GM19351 (cell line): ENCODE data around the gene KRTAP3-2.

Source experiments
- ATAC-seq: cut with Tn5 transposase; IDR thresholded peaks from one replicate; pipeline ENCODE4 v1.9.1; 2021; ENCODE audit warnings: mild to moderate bottlenecking, moderate library complexity; ENCODE audit not compliant: unreplicated experiment

KRTAP3-2 gene

DNA sequence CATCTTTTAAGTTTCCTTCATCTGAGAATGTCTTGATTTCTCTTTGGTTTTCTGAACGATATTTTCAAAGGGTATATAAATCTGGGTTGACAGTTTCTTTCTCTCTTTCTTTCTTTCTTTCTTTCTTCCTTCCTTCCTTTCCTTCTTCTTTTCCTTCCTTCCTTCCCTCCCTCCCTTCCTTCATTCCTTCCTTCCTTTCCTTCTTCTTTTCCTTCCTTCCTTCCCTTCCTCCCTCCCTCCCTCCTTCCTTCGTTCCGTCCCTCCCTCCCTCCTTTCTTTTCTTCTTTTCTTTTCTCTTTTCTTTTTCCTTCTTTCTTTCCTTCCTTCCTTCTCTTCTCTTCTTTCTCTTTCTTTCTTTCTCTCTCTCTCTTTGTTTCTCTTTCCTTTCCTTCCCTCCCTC lies 25.3 kb downstream of the KRTAP3-2 start:
- ATAC-seq, result no peak

DNA sequence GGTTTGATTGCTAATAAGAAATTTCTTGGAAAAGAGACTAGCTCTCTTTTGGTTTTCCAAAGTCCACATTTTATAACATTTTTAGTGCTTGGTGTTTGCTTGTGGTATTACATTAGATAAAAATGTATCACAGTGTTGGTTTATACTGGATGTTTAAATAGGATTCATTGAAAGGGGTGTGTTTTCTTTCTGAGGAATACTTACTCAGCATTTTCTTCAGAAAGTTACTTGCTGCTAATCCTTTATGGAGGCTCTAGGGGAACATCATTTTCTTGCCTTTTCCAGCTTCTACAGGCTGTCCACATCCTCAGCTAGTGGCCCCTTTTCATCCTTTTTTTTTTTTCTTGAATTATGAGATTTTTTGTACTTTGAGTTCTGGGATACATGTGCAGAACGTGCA lies 32.1 kb downstream of the KRTAP3-2 start:
- no peak for ATAC-seq

DNA sequence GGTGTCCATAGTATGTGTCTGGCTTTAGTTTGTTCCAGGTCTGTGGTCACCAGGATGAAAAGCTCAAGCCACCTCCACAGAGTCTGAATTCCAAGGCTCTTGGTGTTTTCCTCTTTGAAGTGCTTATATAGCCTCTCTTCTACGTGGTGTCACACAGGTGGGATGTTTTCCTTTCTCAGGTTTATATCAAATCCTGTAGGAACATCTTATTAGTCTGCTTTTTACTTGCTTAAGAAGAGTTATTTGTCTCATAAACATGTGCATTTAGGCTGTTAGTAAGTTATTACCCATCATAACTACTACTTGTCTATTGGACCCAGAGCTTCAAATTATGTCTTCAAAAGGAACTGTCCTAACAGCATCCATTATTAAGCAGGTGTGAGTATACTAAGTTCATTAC lies 32.9 kb downstream of the KRTAP3-2 start, which contains the start of gene KRT39:
Gene KRT39 (minus strand): TSS at position 101 of the 400 bp plus-strand sequence. CDS start 92 bp downstream, at position 9.
- ATAC-seq, result no peak

DNA sequence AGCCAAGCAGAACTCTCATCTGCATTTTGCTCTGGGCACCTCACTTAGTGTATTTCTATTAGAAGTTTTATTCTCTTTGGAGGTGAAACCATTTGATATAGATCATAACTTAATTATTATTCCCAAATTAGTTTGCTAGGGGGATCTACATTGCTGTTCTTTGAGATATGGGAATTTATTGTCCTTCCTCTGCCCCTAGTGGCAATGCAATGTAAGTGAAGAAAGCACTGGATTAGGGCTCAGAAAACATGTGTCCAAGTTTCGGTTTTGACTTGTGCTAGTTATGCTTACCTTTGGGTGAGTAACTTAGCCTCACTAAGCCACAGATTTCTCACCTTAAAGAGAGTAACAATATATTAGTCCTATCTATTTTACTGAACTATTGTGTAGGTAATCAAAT lies 35.9 kb downstream of the KRTAP3-2 start:
- no peak for ATAC-seq

DNA sequence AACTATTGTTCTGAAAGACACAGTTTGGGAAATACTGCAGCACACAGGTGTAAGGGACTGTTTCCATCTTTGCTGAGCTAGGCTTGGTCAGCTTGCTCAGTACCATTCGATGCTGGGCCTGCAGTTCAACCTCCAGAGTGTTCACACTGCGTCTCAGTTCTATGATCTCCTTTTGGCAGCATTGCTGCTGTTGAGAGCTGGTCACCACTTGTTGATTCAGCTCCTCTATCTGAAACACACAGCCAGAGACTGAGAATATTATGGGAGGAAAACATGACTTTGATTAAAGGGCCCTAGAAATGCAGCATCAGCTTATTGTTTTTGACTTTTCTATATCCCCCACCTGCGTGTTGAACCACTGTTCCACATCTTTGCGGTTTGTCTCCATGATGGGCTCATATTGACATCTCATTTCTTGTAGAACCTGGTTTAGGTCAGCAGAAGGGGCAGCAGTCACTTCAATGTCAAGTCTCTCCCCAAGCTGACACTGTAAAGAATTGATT lies 37.6 kb downstream of the KRTAP3-2 start:
- ATAC-seq, result no peak

DNA sequence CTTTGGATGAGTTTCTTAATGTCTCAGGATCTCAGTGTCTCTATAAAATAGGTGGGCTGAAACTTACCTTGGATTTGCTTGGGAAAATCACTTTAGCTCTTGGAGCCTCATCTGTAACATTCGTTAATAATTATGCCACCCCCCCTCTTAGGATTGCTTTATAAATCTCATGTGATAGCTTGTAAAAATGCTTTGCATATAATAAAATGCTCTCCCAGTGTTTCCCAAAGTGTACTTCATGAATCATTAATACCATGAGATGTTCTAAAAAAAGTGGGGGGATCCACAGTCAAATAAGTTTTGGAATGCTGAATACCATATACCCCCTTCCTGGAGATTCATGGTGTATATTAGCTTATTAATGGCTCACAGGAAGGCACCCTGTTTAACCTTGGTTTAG lies 38.1 kb downstream of the KRTAP3-2 start:
- no peak for ATAC-seq

DNA sequence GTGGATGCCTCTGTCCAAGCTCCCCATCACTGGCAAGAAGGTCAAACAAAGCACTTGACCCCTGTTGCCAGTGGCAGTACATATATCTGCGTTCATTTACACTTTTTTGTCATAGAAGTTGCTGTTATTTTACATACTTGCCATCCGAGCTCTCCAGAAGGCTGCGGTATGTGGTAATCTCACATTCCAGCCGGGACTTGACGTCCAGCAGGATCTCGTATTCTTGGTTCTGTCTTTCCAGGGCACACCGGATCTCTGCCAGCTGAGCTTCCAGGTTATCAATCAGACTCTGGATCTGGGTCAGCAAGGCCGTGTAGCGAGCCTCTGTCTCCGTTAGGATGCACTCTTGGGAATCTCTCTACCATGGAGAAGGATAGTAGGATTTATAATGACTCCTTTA lies 39.6 kb downstream of the KRTAP3-2 start:
- ATAC-seq, result no peak

DNA sequence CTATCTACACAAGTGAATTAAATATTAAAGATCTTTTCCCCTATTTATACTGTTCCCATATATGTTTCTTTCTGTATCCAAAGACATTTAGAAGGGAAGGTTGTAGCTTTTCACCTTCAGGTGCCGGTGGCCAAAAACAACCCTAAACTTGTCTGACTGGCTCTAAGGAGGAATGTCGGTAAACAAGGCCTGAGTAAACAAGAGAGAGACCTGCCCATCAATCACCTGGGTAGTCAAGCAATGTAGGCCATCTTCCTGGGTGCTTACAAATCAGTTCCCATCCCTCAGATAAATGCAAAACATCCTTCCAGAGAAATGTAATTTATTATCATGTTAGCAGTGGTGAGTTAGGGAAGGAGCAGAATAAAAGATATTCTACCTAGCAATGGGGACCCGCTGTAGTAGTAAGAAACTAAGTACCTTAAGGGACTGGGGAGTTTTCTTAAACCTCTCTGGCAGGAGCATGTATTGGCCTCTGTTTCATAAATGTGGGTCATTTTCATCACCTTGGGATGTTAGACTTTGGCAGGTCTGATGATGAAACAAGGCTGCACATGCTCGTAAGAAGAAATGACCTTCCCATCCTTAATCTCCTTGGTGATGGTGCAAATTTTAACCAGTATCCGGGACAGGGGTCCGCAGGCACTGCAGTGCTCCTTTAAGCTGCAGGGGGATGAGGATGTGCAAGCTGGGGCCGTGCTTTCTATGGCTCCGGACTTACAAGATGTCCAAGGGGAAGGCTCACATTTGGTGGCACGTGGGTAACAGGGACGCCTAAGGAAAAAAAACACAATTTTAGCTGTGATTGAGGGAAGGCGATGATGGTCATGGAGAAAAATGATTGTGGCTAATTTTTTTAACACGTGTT lies 41.4 kb downstream of the KRTAP3-2 start:
- no peak for ATAC-seq

DNA sequence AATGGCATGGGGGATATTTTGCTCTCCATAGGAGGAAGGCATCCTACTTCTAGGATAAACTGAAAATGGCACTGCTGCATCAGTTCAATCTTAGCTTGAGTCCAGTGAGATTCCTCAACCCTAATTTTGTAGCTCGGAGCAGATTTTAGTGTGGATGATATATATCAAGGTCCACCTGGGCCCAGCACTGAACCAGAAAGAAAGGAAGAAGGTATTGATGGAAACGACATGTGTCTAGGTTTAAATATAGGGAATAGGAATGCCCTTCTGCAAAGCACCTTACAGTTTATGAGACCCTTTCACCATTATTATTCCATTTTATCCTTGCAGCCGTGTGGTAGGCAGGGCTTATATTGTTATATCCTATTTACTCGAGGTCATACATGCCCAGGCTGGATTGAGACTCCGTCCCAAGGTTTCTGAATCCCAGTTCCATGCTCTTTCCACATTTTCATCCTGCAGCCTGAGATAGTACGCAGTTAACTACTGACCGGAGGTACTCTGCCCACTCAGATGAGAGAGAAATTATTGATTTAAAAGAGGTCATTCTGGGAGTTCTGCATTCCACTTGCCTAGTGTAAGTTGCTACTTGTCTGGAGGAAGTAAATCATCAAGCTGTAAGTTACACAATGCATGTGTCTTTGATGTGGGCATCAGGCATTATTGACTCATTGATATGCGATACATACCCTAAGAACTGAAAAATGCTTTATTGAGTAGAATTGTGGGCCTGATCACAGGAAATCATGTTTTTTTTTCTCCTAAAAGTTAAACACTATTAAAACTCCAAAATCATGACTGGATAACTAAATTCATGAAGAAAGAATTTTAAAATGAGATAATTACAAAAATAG lies 43.1 kb downstream of the KRTAP3-2 start:
- no peak for ATAC-seq

DNA sequence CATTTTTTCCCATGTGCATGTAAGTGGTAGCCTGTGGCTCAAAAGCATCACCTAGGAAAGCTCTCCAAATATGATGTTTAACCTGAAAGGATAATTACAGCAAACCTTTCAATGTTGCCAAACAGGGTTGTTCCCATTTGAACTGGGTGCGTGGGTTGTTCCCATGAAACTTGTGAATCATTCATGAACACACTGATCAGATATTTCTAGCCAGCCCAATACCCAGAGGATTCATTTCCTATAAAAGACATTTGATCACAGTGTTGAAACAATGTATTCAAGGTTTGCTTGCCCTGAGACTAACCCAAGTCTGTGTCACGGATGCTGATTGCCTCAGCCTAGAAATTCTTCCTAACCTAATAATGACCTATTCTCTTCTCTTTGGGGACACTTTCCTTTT lies 45.8 kb downstream of the KRTAP3-2 start:
- ATAC-seq, result no peak

DNA sequence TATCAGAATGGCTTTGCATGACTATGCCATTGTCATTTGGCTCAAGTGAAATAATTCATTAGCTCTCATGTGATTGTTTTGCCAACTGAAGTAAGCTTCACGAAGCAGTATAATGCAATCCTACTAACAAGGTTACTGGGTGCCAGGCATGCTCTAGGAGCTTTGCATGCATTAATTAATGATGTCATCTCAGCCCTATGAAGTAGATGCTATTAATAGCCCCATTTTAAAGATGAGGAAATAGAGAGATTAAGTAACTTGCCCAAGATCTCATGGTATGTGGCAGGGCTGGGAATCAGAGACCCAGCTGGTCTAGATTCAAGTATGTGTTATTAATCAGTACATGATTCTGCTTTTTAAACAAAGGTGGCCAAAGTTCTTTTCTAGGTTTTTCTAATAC lies 47.0 kb downstream of the KRTAP3-2 start:
- ATAC-seq, result no peak

DNA sequence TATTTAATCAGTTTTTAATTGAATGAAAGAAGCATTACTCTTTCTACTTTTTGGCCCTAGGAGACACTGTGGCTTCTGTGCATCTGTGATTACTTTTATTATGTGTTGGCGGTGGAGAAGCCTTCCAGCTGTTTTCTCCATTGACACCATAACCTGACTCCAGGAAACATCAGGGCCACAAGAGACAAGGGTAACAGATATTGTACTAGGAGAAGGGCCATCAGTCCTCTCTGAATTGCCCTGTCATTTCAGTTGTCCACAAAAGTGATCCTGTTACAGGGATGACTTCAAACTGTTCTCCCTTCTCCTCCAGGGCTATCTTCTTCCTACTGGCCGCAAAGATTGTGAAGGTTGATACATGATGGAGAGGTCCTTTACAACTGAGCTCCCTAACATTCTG lies 47.6 kb downstream of the KRTAP3-2 start:
- ATAC-seq, result no peak

DNA sequence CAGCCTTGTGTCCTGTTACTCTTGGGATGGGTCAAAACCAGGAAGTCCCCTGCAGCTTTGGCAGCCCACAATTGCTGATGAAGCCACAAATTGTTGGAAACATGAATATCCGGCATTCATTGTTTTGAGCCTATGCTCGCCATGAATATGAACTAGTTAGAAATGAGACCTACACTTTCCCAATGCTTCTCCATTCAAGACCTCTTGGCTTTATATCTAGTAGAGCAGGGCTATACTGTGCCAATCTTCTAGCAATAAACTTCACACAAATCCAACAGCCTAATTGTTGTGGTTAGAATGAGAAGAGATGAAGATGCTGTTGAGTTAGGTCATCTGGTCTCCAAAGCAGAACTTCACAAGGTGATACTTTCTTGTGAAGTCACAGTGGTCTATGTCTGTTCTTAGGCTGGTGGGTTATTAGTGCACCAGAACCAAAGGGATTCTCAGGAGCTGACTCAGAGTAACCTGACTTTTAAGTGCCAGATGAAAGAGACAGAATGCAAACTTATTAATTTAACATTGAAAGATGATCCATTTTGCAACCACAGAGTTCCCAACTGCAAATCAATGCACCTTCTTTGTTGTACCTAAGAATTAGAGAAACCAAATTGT lies 48.6 kb downstream of the KRTAP3-2 start:
- ATAC-seq, result no peak

DNA sequence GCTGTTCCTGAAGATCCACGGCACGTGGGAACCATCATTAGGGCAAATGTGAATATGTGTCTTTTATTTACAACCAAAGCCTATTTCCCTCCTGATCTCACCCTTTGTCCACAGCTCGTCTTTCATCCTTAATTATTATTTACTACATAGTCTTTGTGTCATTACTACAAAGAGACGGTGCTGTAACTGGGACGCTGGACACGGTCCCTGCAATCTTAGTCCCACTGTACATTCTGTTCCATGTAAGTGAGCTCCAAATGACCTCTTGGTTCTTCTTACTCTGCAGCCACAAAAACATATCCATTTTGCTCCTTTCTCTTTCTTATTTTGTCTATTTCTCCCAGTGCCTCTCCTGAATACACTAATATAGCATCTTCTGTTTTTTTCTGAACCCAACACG lies 49.5 kb downstream of the KRTAP3-2 start:
- no peak for ATAC-seq

DNA sequence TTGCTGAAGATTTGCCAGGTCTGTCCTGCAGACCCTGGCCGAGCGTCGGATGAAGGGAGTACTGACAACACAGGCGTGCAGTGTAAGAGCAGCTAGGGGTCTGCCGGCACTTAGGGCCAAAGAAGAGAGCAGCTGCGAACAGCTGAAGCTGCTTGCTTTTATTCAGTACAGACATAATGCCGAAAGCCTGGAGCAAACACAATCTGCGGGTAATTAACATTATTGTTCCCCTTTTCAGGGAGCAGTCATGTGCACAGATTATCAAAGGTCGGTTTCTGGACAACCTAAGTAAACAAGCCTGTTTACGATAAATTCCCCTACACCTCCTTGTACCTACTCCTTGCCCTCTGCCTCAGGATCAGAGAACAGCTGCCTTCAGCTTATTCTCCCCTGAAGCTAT lies 50.3 kb downstream of the KRTAP3-2 start:
- no peak for ATAC-seq
